GM19372 (cell line): Measurements from ENCODE around the gene DERL3.
"Not testable (repeated sequence)": the region's sequence is repeated elsewhere in the genome, so short reads cannot be mapped to it uniquely, and the experiment has no call there.

Experiments used
- ATAC-seq: cut with Tn5 transposase; IDR thresholded peaks from one replicate; pipeline ENCODE4 v1.9.1; 2021; ENCODE audit warnings: mild to moderate bottlenecking, low read depth, moderate library complexity; ENCODE audit not compliant: unreplicated experiment

The DERL3 gene

GRCh38 chr22:23838681-23839468 lies at the start of gene DERL3:
TSS of gene DERL3 (minus strand) at chr22:23839006. CDS start at chr22:23838987, 19 bp downstream.
- peak; percentile 85 for ATAC-seq

GRCh38 chr22:23884140-23884539 lies 45.3 kb upstream of the DERL3 start:
- ATAC-seq: no peak

DNA sequence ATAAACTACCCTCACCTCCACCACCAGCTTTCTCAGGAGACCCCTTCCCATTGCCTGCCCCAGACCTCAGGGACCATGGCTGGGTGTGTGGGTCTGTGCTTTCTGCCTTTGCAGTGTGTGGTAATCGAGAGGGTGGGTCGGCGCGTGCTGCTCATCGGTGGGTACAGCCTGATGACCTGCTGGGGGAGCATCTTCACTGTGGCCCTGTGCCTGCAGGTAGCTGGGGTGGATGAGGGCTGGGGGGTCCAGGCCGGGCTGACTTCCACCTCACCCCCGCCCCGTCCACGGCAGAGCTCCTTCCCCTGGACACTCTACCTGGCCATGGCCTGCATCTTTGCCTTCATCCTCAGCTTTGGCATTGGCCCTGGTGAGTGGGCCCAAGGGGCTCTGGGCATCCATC lies 44.9 kb upstream of the DERL3 start:
- ATAC-seq: no peak

DNA sequence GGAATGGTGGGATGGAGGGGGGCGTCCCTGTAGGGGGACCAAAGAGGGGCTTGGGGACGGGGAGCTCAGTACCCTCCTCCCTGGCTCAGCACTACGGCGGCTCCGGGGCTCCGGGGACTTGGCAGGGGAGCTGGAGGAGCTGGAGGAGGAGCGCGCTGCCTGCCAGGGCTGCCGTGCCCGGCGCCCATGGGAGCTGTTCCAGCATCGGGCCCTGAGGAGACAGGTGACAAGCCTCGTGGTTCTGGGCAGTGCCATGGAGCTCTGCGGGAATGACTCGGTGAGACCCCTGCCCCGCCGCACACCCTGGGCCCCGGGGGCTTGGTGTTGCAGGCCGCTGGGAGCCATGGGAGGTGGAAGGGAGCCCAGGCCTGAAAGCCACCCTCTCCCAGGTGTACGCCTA lies 43.6 kb upstream of the DERL3 start:
- ATAC-seq: no peak

DNA sequence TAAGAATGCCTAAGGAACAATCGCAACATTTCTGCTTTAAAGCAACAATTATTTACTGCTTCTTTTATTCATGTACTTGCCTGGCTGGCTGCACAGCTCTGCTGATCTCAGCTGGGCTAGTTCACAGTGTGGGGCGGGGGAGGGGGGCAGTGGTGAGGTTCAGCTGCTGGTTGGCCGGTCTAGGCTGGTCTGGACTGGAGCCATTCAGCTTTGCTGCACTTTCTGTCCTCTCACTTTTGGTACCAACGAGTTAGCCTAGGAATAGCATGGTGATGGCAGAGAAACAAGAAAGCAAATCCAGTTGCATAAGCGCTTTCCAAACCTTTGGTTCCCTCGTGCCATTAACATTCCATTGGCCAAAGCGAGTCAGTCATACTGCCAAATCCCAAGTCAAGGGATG lies 39.4 kb upstream of the DERL3 start:
- no peak for ATAC-seq

- no peak for ATAC-seq
Observed at GRCh38 chr22:23877566-23877965, 38.8 kb upstream of the DERL3 start.

GRCh38 chr22:23875801-23876200 lies 37.0 kb upstream of the DERL3 start:
- ATAC-seq: no peak

- no peak for ATAC-seq
Observed at GRCh38 chr22:23874871-23875270, 36.1 kb upstream of the DERL3 start.

GRCh38 chr22:23868580-23868979 lies 29.8 kb upstream of the DERL3 start:
- no peak for ATAC-seq

DNA sequence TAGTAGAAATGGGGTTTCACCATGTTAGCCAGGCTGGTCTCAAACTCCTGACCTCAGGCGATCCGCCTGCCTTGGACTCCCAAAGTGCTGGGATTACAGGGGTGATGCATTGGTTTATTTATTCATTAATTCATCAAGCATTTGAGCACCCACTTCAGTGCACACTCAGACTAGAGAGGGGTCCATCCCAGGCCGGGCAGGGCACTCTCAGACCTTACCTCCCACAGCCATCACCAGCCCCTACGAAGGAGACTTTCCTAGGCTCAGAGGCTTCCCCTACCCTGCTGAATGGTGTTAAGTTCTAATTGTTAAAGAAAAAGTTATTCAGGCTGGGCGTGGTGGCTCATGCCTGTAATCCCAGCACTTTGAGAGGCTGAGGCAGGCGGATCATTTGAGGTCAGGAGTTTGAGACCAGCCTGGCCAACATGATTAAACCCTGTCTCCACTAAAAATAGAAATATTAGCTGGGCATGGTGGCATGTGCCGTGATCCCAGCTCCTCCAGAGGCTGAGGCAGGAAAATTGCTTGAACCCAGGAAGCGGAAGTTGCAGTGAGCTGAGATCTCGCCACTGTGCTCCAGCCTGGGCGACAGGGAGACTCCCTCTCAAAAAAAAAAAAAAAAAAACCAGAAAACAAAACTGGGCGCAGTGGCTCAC lies 25.8 kb upstream of the DERL3 start:
- ATAC-seq: not testable (repeated sequence)

DNA sequence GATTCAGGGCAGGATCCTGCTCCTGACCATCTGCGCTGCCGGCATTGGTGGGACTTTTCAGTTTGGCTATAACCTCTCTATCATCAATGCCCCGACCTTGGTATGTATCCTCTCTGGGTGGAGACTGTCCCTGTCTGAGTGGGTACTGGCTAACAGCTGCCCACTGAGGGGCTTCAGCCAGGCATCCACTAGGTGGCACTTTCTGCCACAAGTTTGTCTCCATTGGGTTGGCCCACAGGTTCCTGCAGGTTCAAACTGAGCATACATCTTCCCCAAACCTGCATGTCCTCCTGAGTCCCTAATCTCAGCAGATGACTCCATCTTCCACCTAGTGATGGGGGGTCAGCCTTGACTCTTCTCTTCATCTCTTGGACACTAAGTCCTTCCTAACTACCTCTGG lies 23.3 kb upstream of the DERL3 start:
- ATAC-seq: no peak

GRCh38 chr22:23860187-23860586 lies 21.4 kb upstream of the DERL3 start:
- not testable (repeated sequence) for ATAC-seq

GRCh38 chr22:23859201-23859600 lies 20.4 kb upstream of the DERL3 start:
- ATAC-seq: no peak

DNA sequence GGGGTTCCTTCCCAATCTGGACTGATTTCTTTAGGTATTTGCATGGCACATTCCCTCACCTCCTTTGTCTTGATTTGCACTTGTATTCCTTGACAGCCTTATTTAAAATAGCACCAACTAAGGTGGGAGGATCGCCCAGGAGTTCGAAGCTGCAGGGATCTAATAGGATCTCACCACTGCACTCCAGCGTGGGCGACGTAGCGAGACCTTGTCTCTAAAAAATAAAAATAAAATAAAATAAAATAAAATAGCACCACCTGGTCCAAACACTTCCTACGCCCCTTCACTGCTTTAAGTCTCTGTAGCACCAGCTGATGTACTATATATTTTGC lies 19.6 kb upstream of the DERL3 start:
- ATAC-seq: no peak

GRCh38 chr22:23857606-23858483 lies 19.0 kb upstream of the DERL3 start, which contains the start of gene SLC2A11:
TSS of gene SLC2A11 (plus strand) at chr22:23857875. CDS start at chr22:23858000, 125 bp downstream.
- ATAC-seq: peak; percentile 94

DNA sequence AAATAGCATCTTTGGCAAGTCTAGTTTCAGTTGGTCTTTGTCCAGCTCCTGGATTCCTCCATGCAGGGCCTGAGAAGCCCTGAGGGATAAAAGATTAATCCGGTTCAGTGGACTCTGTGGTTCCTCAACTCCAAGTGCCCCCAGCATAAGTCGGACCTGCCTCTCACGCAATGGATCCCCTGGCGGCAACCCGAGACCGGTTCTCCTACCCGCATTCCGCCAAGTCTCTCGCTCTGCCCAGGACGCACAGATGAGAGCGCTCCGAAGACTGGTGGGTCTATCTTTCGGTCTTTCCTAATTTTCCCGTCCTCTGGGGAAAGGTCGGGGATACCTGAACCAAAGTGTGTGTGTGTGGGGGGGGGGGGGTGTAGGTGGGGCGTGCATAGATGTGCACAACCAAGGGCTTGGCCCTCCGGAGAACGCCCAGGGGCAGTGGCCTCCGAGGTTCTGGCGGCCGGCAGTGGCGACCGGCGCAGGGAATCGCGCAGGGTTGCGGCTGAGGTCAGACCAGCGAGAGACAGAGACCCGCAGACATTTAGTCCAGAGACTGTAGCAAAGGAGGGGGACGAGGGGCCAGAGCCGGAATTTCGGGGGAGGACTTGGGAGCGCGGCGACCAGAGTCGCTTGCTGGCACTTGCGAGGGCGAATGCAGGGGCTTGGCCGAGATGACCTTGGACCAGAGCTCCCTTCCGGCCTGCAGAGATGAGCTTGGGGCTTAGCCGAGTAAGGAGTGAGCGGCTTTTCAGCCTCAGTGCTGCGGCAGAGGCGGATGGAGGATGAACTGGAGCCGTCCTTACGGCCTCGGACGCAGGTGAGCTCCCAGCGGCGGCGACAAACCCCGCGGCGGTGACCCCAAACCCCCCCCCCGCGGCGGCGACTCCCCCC lies 18.2 kb upstream of the DERL3 start:
- peak; percentile 41 for ATAC-seq

DNA sequence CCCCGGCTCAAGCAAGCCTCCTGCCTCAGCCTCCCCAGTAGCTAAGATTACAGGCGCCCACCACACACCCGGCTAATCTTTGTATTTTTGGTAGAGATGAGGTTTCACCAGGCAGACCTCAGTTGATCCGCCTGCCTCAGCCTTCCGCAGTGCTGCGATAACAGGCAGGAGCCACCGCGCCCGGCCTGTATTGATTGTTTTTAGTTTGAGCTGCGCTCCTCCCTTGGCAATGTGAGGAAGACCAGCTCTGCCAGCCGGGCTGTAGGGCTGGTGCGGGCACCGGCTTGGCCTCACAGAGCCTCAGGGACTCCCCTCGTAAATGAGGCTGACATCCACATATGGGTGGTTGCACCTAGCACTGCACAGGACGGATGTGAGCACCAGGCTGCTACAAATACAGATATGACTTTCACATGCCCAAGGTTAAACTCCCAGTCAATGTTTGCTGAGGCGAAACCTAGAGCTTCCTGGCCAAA lies 11.4 kb upstream of the DERL3 start:
- no peak for ATAC-seq

DNA sequence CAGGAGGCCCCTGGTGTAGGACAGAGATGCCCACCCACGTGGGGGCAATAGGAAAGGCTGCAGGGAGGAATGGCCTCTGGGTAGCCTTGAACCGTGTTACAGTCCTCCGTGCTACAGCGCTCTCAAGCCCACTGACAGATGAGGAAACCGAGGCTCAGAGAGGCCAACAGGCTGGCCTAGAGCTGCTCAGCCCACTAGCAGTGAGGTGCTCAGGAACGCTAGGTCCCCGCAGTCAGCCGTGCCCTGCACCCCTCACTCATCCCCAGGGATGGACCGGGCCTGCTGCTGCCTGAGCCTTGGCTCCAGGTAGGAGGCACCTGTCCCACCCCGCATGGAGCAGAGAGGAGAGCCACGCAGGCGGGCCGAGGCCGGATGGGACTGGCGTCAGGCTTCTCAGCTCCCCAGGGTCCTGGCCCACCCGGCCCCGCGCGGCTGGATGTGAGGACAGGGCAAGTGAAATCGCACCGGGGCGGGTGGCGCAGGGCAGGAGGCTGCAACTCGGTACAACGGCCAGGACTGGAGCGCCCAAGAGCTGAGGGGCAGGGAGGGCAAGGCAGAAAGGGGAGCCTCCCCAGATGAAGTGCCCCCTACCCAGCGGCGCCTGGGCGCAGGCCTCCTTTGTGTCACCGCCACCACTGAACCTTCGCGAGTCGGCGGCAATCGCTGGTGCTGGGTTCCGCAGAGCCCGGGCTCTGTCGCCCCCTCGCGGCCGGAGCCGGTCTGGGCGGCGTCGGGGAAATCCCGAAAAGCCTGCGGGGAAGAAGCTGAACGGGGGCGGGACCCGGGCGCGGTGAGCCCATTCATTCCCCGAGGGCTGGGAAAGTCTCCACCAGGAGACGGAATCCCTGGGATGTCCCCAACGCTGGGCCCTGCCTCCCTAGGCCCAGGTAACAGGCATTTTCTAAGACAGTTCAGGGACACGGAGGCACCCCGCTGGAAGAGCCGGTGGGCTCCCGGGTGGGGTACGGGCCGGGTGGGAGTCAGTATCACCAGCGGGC lies 10.5 kb upstream of the DERL3 start:
- no peak for ATAC-seq
